K562 (cell line): Measurements from ENCODE around the gene BCKDK. TPM values are rescaled to one million over a fixed set of nuclear protein-coding genes. Genes with fewer than 3 reads are reported as not detected.
A peak's percentile ranks its signal among the peaks of the same experiment; 100 is the strongest.

Experiments
- ATAC-seq: fragments of 200-7000 bp; cut with Tn5 transposase; 3 replicates; pipeline ENCODE4 v1.9.1; 2020; ENCODE audit warnings: moderate library complexity
- BruUV-seq: library from RNA; stranded (reverse); fragments of 400-500 nt; replicated peaks from 2 replicates; lab custom pipeline; 2021; lab: Mats Ljungman, UMichigan
- CTCF ChIA-PET: fragments of 300-600 bp; formaldehyde crosslinking; extraction: SDS; loops from one replicate; lab custom pipeline; 2021; ENCODE audit warnings: low intra/inter-chr PET ratio; lab: Yijun Ruan, JAX
- POLR2A ChIA-PET: fragments of 300-600, 350-650 bp; sonication (Branson Sonifier 250); formaldehyde crosslinking; extraction: SDS; loops from one replicate; lab custom pipeline; 2021; ENCODE audit warnings: antibody characterized with exemption, inconsistent platforms; lab: Yijun Ruan, JAX
- DNase-seq, 4 experiments: peaks; one replicate each; pipeline versions ENCODE4 v3.0.0 to v3.0.0-alpha.2; 2011 to 2018; ENCODE audit warnings: low spot score in 3 of 4, mixed read lengths in 3 of 4; ENCODE audit errors: extremely low read depth in 1 of 4
- FAIRE-seq: peaks from 2 replicates; lab custom pipeline; 2011; peaks lifted over from hg19 to GRCh38; lab: Jason Lieb, UNC
- H2AFZ ChIP-seq: 2 replicates; pipeline ENCODE4 v1.6.0; 2011; ENCODE audit warnings: low read depth, low read length, control low read depth, inconsistent platforms
- H3K27ac ChIP-seq: fragments of 200-600 bp; 3 replicates; pipeline ENCODE4 v1.8.0; 2011; ENCODE audit warnings: low read depth, mild to moderate bottlenecking, control low read depth, inconsistent platforms, low read length, moderate library complexity, mixed read lengths; ENCODE audit errors: extremely low read depth
- H3K27me3 ChIP-seq, 2 experiments: fragments of 300-600 bp in 1 of 2; 2 replicates in 1 of 2; 3 replicates in 1 of 2; pipeline versions ENCODE4 v1.6.0 to v1.8.0; 2011; ENCODE audit warnings: inconsistent platforms in 2 of 2, low read length in 2 of 2, mild to moderate bottlenecking in 1 of 2, mixed read lengths in 1 of 2, moderate library complexity in 1 of 2; ENCODE audit not compliant: control insufficient read depth in 2 of 2, insufficient read depth in 2 of 2
- H3K36me3 ChIP-seq: fragments of 300-600 bp; 3 replicates; pipeline ENCODE4 v1.8.0; 2011; ENCODE audit warnings: mild to moderate bottlenecking, low read length, inconsistent platforms; ENCODE audit not compliant: control insufficient read depth, insufficient read depth
- H3K4me1 ChIP-seq, 2 experiments: fragments of 200-600 bp in 1 of 2; replicated peaks in 1 of 2; 2 replicates in 1 of 2; 3 replicates in 1 of 2; pipeline versions ENCODE4 v1.5.1 to v1.8.0; 2011; ENCODE audit warnings: inconsistent platforms in 2 of 2, low read length in 2 of 2, mild to moderate bottlenecking in 1 of 2, mixed read lengths in 1 of 2, moderate library complexity in 1 of 2; ENCODE audit not compliant: control insufficient read depth in 2 of 2, insufficient read depth in 2 of 2
- H3K4me2 ChIP-seq: 2 replicates; pipeline ENCODE4 v1.6.1; 2011; ENCODE audit warnings: low read length, control low read depth, inconsistent platforms, mixed read lengths; ENCODE audit not compliant: insufficient read depth
- H3K4me3 ChIP-seq: fragments of 200-600 bp; sonication (generic), shearing (Covaris generic); 2 replicates; pipeline ENCODE4 v1.5.1; 2016; ENCODE audit warnings: control low read depth, inconsistent platforms
- H3K79me2 ChIP-seq: fragments of 200-600 bp; 3 replicates; pipeline ENCODE4 v1.8.0; 2011; ENCODE audit warnings: low read length, inconsistent platforms; ENCODE audit not compliant: control insufficient read depth, insufficient read depth
- H3K9ac ChIP-seq, 2 experiments: 2 replicates each; pipeline versions ENCODE4 v1.6.0 to v1.6.1; 2011; ENCODE audit warnings: low read depth in 2 of 2, low read length in 2 of 2, control low read depth in 1 of 2, inconsistent platforms in 1 of 2, mild to moderate bottlenecking in 1 of 2, mixed read lengths in 1 of 2; ENCODE audit not compliant: insufficient read depth in 1 of 2
- H3K9me1 ChIP-seq: one replicate; pipeline ENCODE4 v1.6.0; 2011; ENCODE audit warnings: inconsistent platforms, mild to moderate bottlenecking, low read length, moderate library complexity; ENCODE audit not compliant: control insufficient read depth, insufficient read depth
- H3K9me3 ChIP-seq: replicated peaks from 2 replicates; pipeline ENCODE4 v1.5.1; 2011; ENCODE audit warnings: low read depth, low read length, inconsistent platforms; ENCODE audit not compliant: control insufficient read depth, insufficient read depth
- H4K20me1 ChIP-seq: replicated peaks from 2 replicates; pipeline ENCODE4 v1.6.1; 2011; ENCODE audit warnings: low read length, inconsistent platforms, mixed read lengths; ENCODE audit not compliant: control insufficient read depth, insufficient read depth
- ATF1 ChIP-seq, 2 experiments: fragments of 450-650 bp in 1 of 2; IDR thresholded peaks; 2 replicates each; pipeline ENCODE4 v1.6.1; 2016; ENCODE audit warnings: missing compliant biosample characterization in 1 of 2, missing genetic modification characterization in 1 of 2
- MAZ ChIP-seq, 2 experiments: fragments of 450-650 bp in 1 of 2; sonication (generic) in 1 of 2; formaldehyde crosslinking; IDR thresholded peaks in 1 of 2; conservative IDR thresholded peaks in 1 of 2; 2 replicates each; pipeline versions ENCODE4 v1.4.0 to v1.5.0; 2020; ENCODE audit warnings: mild to moderate bottlenecking in 1 of 2, missing genetic modification reagents in 1 of 2
- NFIC ChIP-seq: fragments of 450-650 bp; IDR thresholded peaks from 2 replicates; pipeline ENCODE4 v1.6.1; 2017; ENCODE audit warnings: mild to moderate bottlenecking, inconsistent platforms
- RB1 ChIP-seq: fragments of 450-650 bp; IDR thresholded peaks from 2 replicates; pipeline ENCODE4 v1.6.1; 2017; ENCODE audit warnings: low read depth, mild to moderate bottlenecking
- ZNF143 ChIP-seq: sonication (generic); formaldehyde crosslinking; IDR thresholded peaks from 2 replicates; pipeline ENCODE4 v1.9.0; 2022; ENCODE audit warnings: mild to moderate bottlenecking, missing genetic modification reagents
- ZNF589 ChIP-seq: fragments of 200-800 bp; sonication (Bioruptor generic); IDR thresholded peaks from 2 replicates; pipeline ENCODE4 v1.6.1; 2016; ENCODE audit warnings: low read depth, missing genetic modification characterization, missing compliant biosample characterization
- ZNF785 ChIP-seq: fragments of 250-450 bp; sonication (Bioruptor Pico); IDR thresholded peaks from 2 replicates; pipeline ENCODE4 v1.4.0; 2020; ENCODE audit warnings: mild to moderate bottlenecking
- WGBS: fragments of 100-300 bp; shearing (Covaris generic); methylation state at CpG from one replicate; pipeline ENCODE4 v1.1.6; 2016; ENCODE audit warnings: low coverage, mixed read lengths; ENCODE audit not compliant: insufficient coverage; ENCODE audit errors: missing lambda C conversion rate; 5-methylcytosine and 5-hydroxymethylcytosine counted together
- in situ Hi-C: fragments of 300-500 bp; cut with MboI; formaldehyde crosslinking; loops from 4 replicates; pipeline ENCODE4 v1.15.0; 2018; ENCODE audit warnings: inconsistent platforms, mixed read lengths
- intact Hi-C: fragments of 100-400 bp; cut with micrococcal nuclease; formaldehyde crosslinking; loops from 2 replicates; pipeline ENCODE4 v1.14.2; 2022
- polyA plus RNA-seq, 8 experiments: library from polyadenylated mRNA; depleted of rRNA in 4 of 8; stranded (reverse) in 5 of 8; unstranded in 3 of 8; fragments of >200 nt; fragmentation: Nextera tagmentation in 2 of 8; fragmentation: Illumina TruSeq in 1 of 8; extraction: Ambion mirVana in 2 of 8; extraction: Trizol in 1 of 8; gene quantifications; 2 replicates each; pipeline versions ENCODE4 v1.2.1 to v1.2.3, GENCODE V29; 2011 to 2014; ENCODE audit warnings: inconsistent platforms in 1 of 8, missing spikeins in 1 of 8
- total RNA-seq, 7 experiments: library from RNA; depleted of rRNA in 6 of 7; stranded (reverse); fragments of >200 nt in 6 of 7; fragmentation: Illumina TruSeq in 2 of 7; extraction: Trizol in 2 of 7; gene quantifications; 2 replicates each; pipeline versions ENCODE4 v1.2.1 to v1.2.3, GENCODE V29; 2011 to 2021; ENCODE audit warnings: low replicate concordance in 1 of 7
- TF ChIP-seq, protein P1 (sequence below), 2 experiments: IDR thresholded peaks; 2 replicates each; pipeline ENCODE4 v1.6.1; 2011; ENCODE audit warnings: borderline replicate concordance in 1 of 2, control low read depth in 1 of 2, low read depth in 1 of 2, low read length in 1 of 2, mild to moderate bottlenecking in 1 of 2, mixed read lengths in 1 of 2, moderate library complexity in 1 of 2; ENCODE audit not compliant: insufficient read depth in 1 of 2, insufficient read length in 1 of 2, poor library complexity in 1 of 2, severe bottlenecking in 1 of 2; ENCODE audit errors: extremely low read depth in 1 of 2

BCKDK gene
- total and polyA plus RNA-seq, 9 of the 15 experiments (the other 6 are each of a cell fraction or from before 2014, with no cell fraction given): 0.58 to 34.8 (median 13.1) TPM

DNA sequence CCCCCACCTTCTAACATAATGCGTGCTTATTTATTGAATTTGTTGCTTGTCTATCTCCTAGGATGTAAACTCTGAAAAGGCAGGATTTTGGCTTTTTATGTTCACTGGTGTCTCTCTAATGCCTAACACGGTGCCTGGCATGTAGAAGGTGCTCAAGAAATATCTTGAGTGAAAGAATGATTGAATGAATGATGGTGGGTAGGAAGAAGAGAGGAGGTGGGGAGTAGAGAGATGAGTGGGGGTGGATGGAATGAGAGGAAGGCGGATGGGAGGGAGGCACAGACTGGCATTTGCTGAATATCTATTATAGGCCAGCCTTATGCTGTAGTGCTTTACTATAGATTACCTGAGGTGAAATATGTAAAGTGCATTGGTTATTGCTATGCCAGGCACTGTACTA lies 39.4 kb downstream of the BCKDK start (continued):
- TF ChIP-seq ZNF143 (CRISPR knock-in tag): no peak

DNA sequence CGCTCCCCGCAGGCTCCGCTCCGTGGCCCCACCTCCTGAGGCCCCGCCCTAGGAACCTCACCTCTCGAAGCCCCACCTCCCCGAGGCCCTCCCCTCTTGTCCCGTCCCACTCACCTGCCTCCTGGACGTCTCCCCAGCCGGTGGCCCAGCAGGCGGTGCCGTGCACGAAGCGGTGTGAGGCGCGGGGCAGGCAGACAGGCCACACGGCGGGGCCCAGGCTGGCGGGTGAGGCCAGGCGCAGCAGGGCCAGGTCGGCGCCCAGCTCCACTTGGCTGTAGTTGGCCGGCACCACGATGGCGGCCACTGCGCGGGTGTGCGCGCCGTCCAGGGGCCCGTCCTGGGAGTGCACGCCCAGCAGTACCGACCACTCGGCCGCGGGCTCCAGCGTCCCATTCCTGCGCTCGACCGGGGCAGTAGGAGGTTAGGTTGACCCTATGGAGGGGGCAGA lies 40.1 kb downstream of the BCKDK start:
- Histone ChIP-seq H4K20me1 (no peaks in the 10 kb centered on the region; the same call in 1 of the 2 replicates), H3K79me2 (no peaks in the 10 kb centered on the region), H3K27ac (no peak overlapping the region), H3K27me3 (peaks cover 15 to 21% of the 10 kb centered on the region in 2 experiments; a peak in 4 of 5 replicates), H2AFZ (peak overlapping the region; percentile 91), H3K4me3 (peak overlapping the region; percentile 22), H3K4me1 (peaks cover 0 to 27% of the 10 kb centered on the region in 2 experiments; a peak in 3 of 5 replicates), H3K36me3 (no peaks in the 10 kb centered on the region), H3K9me3 (no peaks in the 10 kb centered on the region), H3K9ac (peak overlapping the region in 1 of 2 experiments; percentile 87; a peak in 3 of 4 replicates), H3K4me2 (peak overlapping the region; percentile 67), H3K9me1 (no peaks in the 10 kb centered on the region)
- intact Hi-C loops (loop anchor here (10.0 kb wide), 1 partner anchor 164 kb away; the partner anchor contains the start of gene HSD3B7), in situ Hi-C loops (no loop called here)
- POLR2A ChIA-PET: interaction anchor here (0.6 to 1.1 kb wide), 3 partner anchors 32 to 81 kb away, joined by 3 to 4 read pairs (median 3); partner anchors contain the start of gene FUS
- no TSS peak for BruUV-seq
- peak; percentile 52 for FAIRE-seq
- CTCF ChIA-PET: no interaction called here
- DNase-seq: peak; percentile 76 to 93 (median 86)
- ATAC-seq: peak; percentile 96
- 10% methylated on average over 32 of the region's 40 CpGs for WGBS
- peak; percentile 32 to 56; a peak in 2 of 4 replicates for TF ChIP-seq MAZ (CRISPR knock-in tag; conservative IDR thresholded peaks at IDR 0.05 in 1 of 2, IDR thresholded peaks at IDR 0.05 in 1 of 2)
- TF ChIP-seq, protein P1, sequence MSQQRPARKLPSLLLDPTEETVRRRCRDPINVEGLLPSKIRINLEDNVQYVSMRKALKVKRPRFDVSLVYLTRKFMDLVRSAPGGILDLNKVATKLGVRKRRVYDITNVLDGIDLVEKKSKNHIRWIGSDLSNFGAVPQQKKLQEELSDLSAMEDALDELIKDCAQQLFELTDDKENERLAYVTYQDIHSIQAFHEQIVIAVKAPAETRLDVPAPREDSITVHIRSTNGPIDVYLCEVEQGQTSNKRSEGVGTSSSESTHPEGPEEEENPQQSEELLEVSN (IDR thresholded peaks at IDR 0.05; ENCODE audit: borderline replicate concordance in 1 of 2, extremely low read depth in 1 of 2, insufficient read depth in 1 of 2, insufficient read length in 1 of 2, low read depth in 1 of 2, low read length in 1 of 2, poor library complexity in 1 of 2, severe bottlenecking in 1 of 2): peak; percentile 31 to 76
- TF ChIP-seq NFIC: peak; percentile 76
- TF ChIP-seq ATF1 (CRISPR knock-in tag; IDR thresholded peaks at IDR 0.05): no peak
- peak; percentile 23; the same call in 1 of the 2 replicates for TF ChIP-seq ATF1 (tag; IDR thresholded peaks at IDR 0.05)
- TF ChIP-seq ZNF589 (CRISPR knock-in tag): no peak
- no peak for TF ChIP-seq ZNF785
- TF ChIP-seq RB1: peak; percentile 63; the same call in 1 of the 2 replicates
